Endothelial cell of umbilical vein (primary cell): ENCODE results near the gene PCGF2. TPM values are rescaled to one million over a fixed set of nuclear protein-coding genes. Genes with fewer than 3 reads are reported as not detected.

Experiments used
- BruUV-seq: library from RNA; stranded (reverse); fragments of 400-500 nt; replicated peaks from 2 replicates; lab custom pipeline; 2021; lab: Mats Ljungman, UMichigan
- CTCF ChIA-PET: fragments of 300-600, 350-600 bp; sonication (Branson Sonifier 250); formaldehyde crosslinking; loops from one replicate; lab custom pipeline; 2021; ENCODE audit warnings: antibody characterized with exemption, inconsistent platforms; lab: Charles Lee
- POLR2A ChIA-PET: fragments of 300-600, 350-600 bp; sonication (Branson Sonifier 250); formaldehyde crosslinking; loops from one replicate; lab custom pipeline; 2021; ENCODE audit warnings: antibody characterized with exemption, inconsistent platforms; lab: Charles Lee
- DNase-seq: peaks from one replicate; pipeline ENCODE4 v3.0.0-alpha.2; 2011; ENCODE audit warnings: low read depth, low spot score
- FAIRE-seq: peaks from 2 replicates; lab custom pipeline; 2011; peaks lifted over from hg19 to GRCh38; lab: Jason Lieb, UNC
- H2AFZ ChIP-seq: 2 replicates; pipeline ENCODE4 v1.6.0; 2012; ENCODE audit warnings: low read depth, low read length, control low read depth, inconsistent platforms
- H3K27ac ChIP-seq: 2 replicates; pipeline ENCODE4 v1.5.1; 2011; ENCODE audit warnings: low read depth, mild to moderate bottlenecking, control low read depth, low read length, moderate library complexity; ENCODE audit not compliant: insufficient read depth
- H3K27me3 ChIP-seq, 2 experiments: 2 replicates each; pipeline versions ENCODE4 v1.6.0 to v1.6.1; 2011; ENCODE audit warnings: low read length in 2 of 2, mixed read lengths in 1 of 2; ENCODE audit not compliant: control insufficient read depth in 2 of 2, insufficient read depth in 2 of 2
- H3K36me3 ChIP-seq, 2 experiments: 2 replicates in 1 of 2; 3 replicates in 1 of 2; pipeline ENCODE4 v1.5.1; 2011; ENCODE audit warnings: low read length in 2 of 2, mild to moderate bottlenecking in 1 of 2, moderate library complexity in 1 of 2; ENCODE audit not compliant: control insufficient read depth in 2 of 2, insufficient read depth in 2 of 2; ENCODE audit errors: extremely low read depth in 1 of 2
- H3K4me1 ChIP-seq: 3 replicates; pipeline ENCODE4 v1.5.1; 2011; ENCODE audit warnings: mild to moderate bottlenecking, low read length; ENCODE audit not compliant: control insufficient read depth, insufficient read depth; ENCODE audit errors: extremely low read depth
- H3K4me2 ChIP-seq: 2 replicates; pipeline ENCODE4 v1.6.1; 2011; ENCODE audit warnings: low read length, control low read depth, mixed read lengths; ENCODE audit not compliant: insufficient read depth
- H3K4me3 ChIP-seq, 3 experiments: fragments of 200-600 bp in 1 of 3; sonication (generic), shearing (Covaris generic) in 1 of 3; replicated peaks in 1 of 3; 2 replicates each; pipeline ENCODE4 v1.5.1; 2011 to 2016; ENCODE audit warnings: control low read depth in 3 of 3, low read length in 3 of 3, mild to moderate bottlenecking in 2 of 3, inconsistent platforms in 1 of 3, low read depth in 1 of 3, moderate library complexity in 1 of 3; ENCODE audit not compliant: insufficient read depth in 1 of 3
- H3K79me2 ChIP-seq: 2 replicates; pipeline ENCODE4 v1.6.0; 2012; ENCODE audit warnings: low read length, inconsistent platforms; ENCODE audit not compliant: control insufficient read depth, insufficient read depth
- H3K9ac ChIP-seq: replicated peaks from 2 replicates; pipeline ENCODE3; 2011; ENCODE audit warnings: low read length, control low read depth; ENCODE audit not compliant: insufficient read depth; ENCODE audit errors: extremely low read depth
- H3K9me1 ChIP-seq: replicated peaks from 3 replicates; pipeline ENCODE4 v1.6.0; 2011; ENCODE audit warnings: mild to moderate bottlenecking, low read length; ENCODE audit not compliant: control insufficient read depth, insufficient read depth; ENCODE audit errors: extremely low read depth
- H3K9me3 ChIP-seq: replicated peaks from 2 replicates; pipeline ENCODE4 v1.5.1; 2012; ENCODE audit warnings: low read length, inconsistent platforms; ENCODE audit not compliant: control insufficient read depth, insufficient read depth
- H4K20me1 ChIP-seq: replicated peaks from 2 replicates; pipeline ENCODE3; 2011; ENCODE audit warnings: mild to moderate bottlenecking, low read length; ENCODE audit not compliant: control insufficient read depth, insufficient read depth; ENCODE audit errors: extremely low read depth
- CTCF ChIP-seq, 2 donors: IDR thresholded peaks; 1 replicate in 1 of 2; 2 replicates in 1 of 2; pipeline ENCODE4 v1.5.1; 2011; ENCODE audit warnings: low read length in 2 of 2, mild to moderate bottlenecking in 2 of 2, moderate library complexity in 2 of 2, control low read depth in 1 of 2, inconsistent platforms in 1 of 2, low read depth in 1 of 2; ENCODE audit not compliant: insufficient read depth in 1 of 2; ENCODE audit errors: extremely low read depth in 1 of 2
- EZH2 ChIP-seq: IDR thresholded peaks from 2 replicates; pipeline ENCODE4 v1.6.1; 2012; ENCODE audit warnings: borderline replicate concordance, low read depth, mild to moderate bottlenecking, moderate library complexity, low read length, inconsistent platforms; ENCODE audit not compliant: severe bottlenecking
- FOS ChIP-seq: IDR thresholded peaks from 2 replicates; pipeline ENCODE4 v1.6.1; 2011; ENCODE audit warnings: mild to moderate bottlenecking, low read length, moderate library complexity, borderline replicate concordance; ENCODE audit not compliant: insufficient read depth
- GATA2 ChIP-seq: IDR thresholded peaks from 2 replicates; pipeline ENCODE4 v1.7.0; 2011; ENCODE audit warnings: low read depth, mild to moderate bottlenecking, moderate library complexity, mixed read lengths, low read length; ENCODE audit not compliant: insufficient read length, insufficient read depth
- JUN ChIP-seq: IDR thresholded peaks from 2 replicates; pipeline ENCODE4 v1.6.1; 2011; ENCODE audit warnings: borderline replicate concordance, low read depth; ENCODE audit not compliant: insufficient read length, insufficient read depth
- MYC ChIP-seq: IDR thresholded peaks from one replicate; pipeline ENCODE4 v1.6.1; 2011; ENCODE audit warnings: mild to moderate bottlenecking, low read depth, low read length
- POLR2A ChIP-seq: IDR thresholded peaks from 2 replicates; pipeline ENCODE4 v1.6.1; 2012; ENCODE audit warnings: low read depth, mild to moderate bottlenecking, control low read depth, low read length
- POLR2AphosphoS5 ChIP-seq: IDR thresholded peaks from 2 replicates; pipeline ENCODE4 v1.6.1; 2012; ENCODE audit warnings: low read depth, mild to moderate bottlenecking, control low read depth, low read length, moderate library complexity; ENCODE audit not compliant: insufficient read depth
- dilution Hi-C: fragments of 300-500 bp; cut with MboI; formaldehyde crosslinking; loops from one replicate; pipeline ENCODE4 v1.15.0; 2019; ENCODE audit warnings: low sequenced_read_pairs; ENCODE audit not compliant: extremely low pct_ligation_motif_present
- intact Hi-C: fragments of 100-400 bp; cut with micrococcal nuclease; formaldehyde crosslinking; loops from one replicate; pipeline ENCODE4 v1.10.0; 2022
- polyA plus RNA-seq, 4 experiments: library from polyadenylated mRNA; depleted of rRNA in 3 of 4; stranded (reverse) in 3 of 4; unstranded in 1 of 4; fragments of >200 nt; gene quantifications; 2 replicates each; pipeline versions ENCODE4 v1.2.1 to v1.2.3, GENCODE V29; 2011 to 2012; ENCODE audit warnings: missing spikeins in 1 of 4
- total RNA-seq: library from RNA; stranded (reverse); gene quantifications from 2 replicates; pipeline ENCODE4 v1.2.3, GENCODE V29; 2021
- TF ChIP-seq, protein P1 (sequence below): IDR thresholded peaks from 2 replicates; pipeline ENCODE4 v1.6.1; 2011; ENCODE audit not compliant: insufficient read depth, insufficient read length

The PCGF2 gene
- total and polyA plus RNA-seq, 2 donors (not counting 3 experiments of a cell fraction or from before 2014, with no cell fraction given): 39.8 to 78.4 TPM

GRCh38 chr17:38794221-38794620, 46.1 kb upstream of the PCGF2 start:
- ChIA-PET POLR2A (no interaction called here), CTCF (interaction anchor here (0.7 kb wide), 1 partner anchor 191 kb away, joined by 3 read pairs; no protein-coding TSS in a partner anchor)
- dilution Hi-C loops (no loop called here), intact Hi-C loops (no loop called here)
- no peaks in the 10 kb centered on the region for H3K9me1 ChIP-seq
- H3K9me3 ChIP-seq: no peaks in the 10 kb centered on the region
- no peak overlapping the region for H3K4me3 ChIP-seq
- no peak for TF ChIP-seq EZH2
- TF ChIP-seq GATA2: no peak
- TF ChIP-seq POLR2AphosphoS5: no peak
- TF ChIP-seq, protein P1, sequence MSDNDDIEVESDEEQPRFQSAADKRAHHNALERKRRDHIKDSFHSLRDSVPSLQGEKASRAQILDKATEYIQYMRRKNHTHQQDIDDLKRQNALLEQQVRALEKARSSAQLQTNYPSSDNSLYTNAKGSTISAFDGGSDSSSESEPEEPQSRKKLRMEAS: no peak
- TF ChIP-seq FOS: no peak
- TF ChIP-seq MYC: no peak
- no peak for TF ChIP-seq JUN
- H3K36me3 ChIP-seq: peaks cover 0 to 7% of the 10 kb centered on the region in 2 experiments
- no peak overlapping the region for H3K4me2 ChIP-seq
- no peaks in the 10 kb centered on the region for H3K27me3 ChIP-seq
- no peak overlapping the region for H2AFZ ChIP-seq
- H3K4me1 ChIP-seq: peaks cover 34% of the 10 kb centered on the region
- DNase-seq: no peak
- H4K20me1 ChIP-seq: no peaks in the 10 kb centered on the region
- FAIRE-seq: no peak
- peaks cover 60% of the 10 kb centered on the region for H3K79me2 ChIP-seq
- H3K9ac ChIP-seq: no peak overlapping the region
- no peak overlapping the region for H3K27ac ChIP-seq
- no TSS peak for BruUV-seq

DNA sequence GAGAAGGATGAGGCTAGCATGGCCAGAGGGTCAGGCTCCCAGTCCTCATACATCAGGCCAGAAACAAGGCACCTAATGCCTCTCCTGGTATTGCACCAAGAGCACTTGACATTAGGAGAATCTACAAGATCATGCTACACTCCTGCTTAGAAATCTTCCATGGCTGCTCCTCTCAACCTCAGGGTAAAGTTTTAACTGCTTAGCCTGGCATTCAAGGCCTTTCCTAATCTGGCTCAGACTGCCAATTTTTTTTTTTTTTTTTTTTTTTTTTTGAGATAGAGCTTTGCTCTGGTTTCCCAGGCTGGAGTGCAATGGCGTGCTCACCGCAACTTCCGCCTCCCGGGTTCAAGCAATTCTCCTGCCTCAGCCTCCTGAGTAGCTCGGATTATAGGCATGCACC, 43.0 kb upstream of the PCGF2 start:
- dilution Hi-C loops: no loop called here

More for the DNA sequence above, 43.0 kb upstream of the PCGF2 start:
- ChIA-PET CTCF (no interaction called here), POLR2A (no interaction called here)
- Histone ChIP-seq H4K20me1 (no peaks in the 10 kb centered on the region), H3K4me2 (no peak overlapping the region), H3K79me2 (peaks cover 32% of the 10 kb centered on the region), H2AFZ (no peak overlapping the region), H3K4me3 (no peak overlapping the region), H3K27ac (no peak overlapping the region), H3K9me3 (no peaks in the 10 kb centered on the region), H3K36me3 (peaks cover 7 to 10% of the 10 kb centered on the region in 2 experiments), H3K9me1 (no peaks in the 10 kb centered on the region), H3K9ac (no peak overlapping the region), H3K4me1 (peaks cover 22% of the 10 kb centered on the region), H3K27me3 (no peaks in the 10 kb centered on the region)
- DNase-seq: no peak
- no peak for TF ChIP-seq POLR2A
- TF ChIP-seq CTCF (IDR thresholded peaks at IDR 0.05; ENCODE audit: extremely low read depth in 1 of 2, insufficient read depth in 1 of 2, low read depth in 1 of 2, low read length in 2 of 2): no peak
- TF ChIP-seq MYC: no peak
- TF ChIP-seq POLR2AphosphoS5: no peak
- no peak for TF ChIP-seq FOS
- TF ChIP-seq, protein P1: no peak
- TF ChIP-seq JUN: no peak
- no peak for TF ChIP-seq EZH2
- TF ChIP-seq GATA2: no peak
- FAIRE-seq: no peak
- intact Hi-C loops: loop anchor here (2.0 kb wide), 1 partner anchor 38 kb away; the partner anchor contains the start of gene PSMB3
- no TSS peak for BruUV-seq
